ENCODE results near the gene TCN1. TPM values are rescaled to one million over a fixed set of nuclear protein-coding genes. Genes with fewer than 3 reads are reported as not detected.

Gene TCN1
- total and polyA plus RNA-seq, 9 of the 15 experiments (the other 6 are each of a cell fraction or from before 2014, with no cell fraction given): 0.63 to 25.9 (median 8.0) TPM

- peak; percentile 84 for TF ChIP-seq THAP12 (CRISPR knock-in tag; IDR thresholded peaks at IDR 0.05)
- TF ChIP-seq ERF (CRISPR knock-in tag; IDR thresholded peaks at IDR 0.05): 0 out of 2 replicates have a peak, but pooled peaks have one; percentile 13
- peak; percentile 86 for TF ChIP-seq CTBP1 (IDR thresholded peaks at IDR 0.05; ENCODE audit: borderline replicate concordance)
- TF ChIP-seq, protein P1, sequence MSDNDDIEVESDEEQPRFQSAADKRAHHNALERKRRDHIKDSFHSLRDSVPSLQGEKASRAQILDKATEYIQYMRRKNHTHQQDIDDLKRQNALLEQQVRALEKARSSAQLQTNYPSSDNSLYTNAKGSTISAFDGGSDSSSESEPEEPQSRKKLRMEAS (CRISPR knock-in tag; IDR thresholded peaks at IDR 0.05): peak; percentile 89
- TF ChIP-seq NCOA1 (IDR thresholded peaks at IDR 0.05; ENCODE audit: low read depth): peak; percentile 99
- TF ChIP-seq ZEB2 (IDR thresholded peaks at IDR 0.05): peak; percentile 99
- TF ChIP-seq NFXL1 (CRISPR knock-in tag; IDR thresholded peaks at IDR 0.05): 0 out of 2 replicates have a peak, but pooled peaks have one; percentile 50
- TF ChIP-seq AFF4 (CRISPR knock-in tag; IDR thresholded peaks at IDR 0.05): 0 out of 2 replicates have a peak, but pooled peaks have one; percentile 61
- 0 out of 2 replicates have a peak, but pooled peaks have one; percentile 28 for TF ChIP-seq MEF2D (tag; conservative IDR thresholded peaks at IDR 0.05; ENCODE audit: low read depth)
- TF ChIP-seq TRIM24 (IDR thresholded peaks at IDR 0.05): peak in 1 of 2 experiments; percentile 100; a peak in 2 of 4 replicates
- TF ChIP-seq DMBX1 (CRISPR knock-in tag; IDR thresholded peaks at IDR 0.05; ENCODE audit: borderline replicate concordance): peak; percentile 56; the same call in 1 of the 2 replicates
- 0 out of 2 replicates have a peak, but pooled peaks have one; percentile 26 for TF ChIP-seq ZNF75A (CRISPR knock-in tag; IDR thresholded peaks at IDR 0.05)
- peak; percentile 6; the same call in 1 of the 2 replicates for TF ChIP-seq PHTF2 (CRISPR knock-in tag; IDR thresholded peaks at IDR 0.05)
- TF ChIP-seq PKNOX1 (IDR thresholded peaks at IDR 0.05): peak; percentile 89
- peak; percentile 91 for TF ChIP-seq RBM22 (IDR thresholded peaks at IDR 0.05; ENCODE audit: low read depth, low read length, poor library complexity, severe bottlenecking)
- peak; percentile 70 to 84; a peak in 2 of 4 replicates for TF ChIP-seq UBTF (IDR thresholded peaks at IDR 0.05; ENCODE audit: borderline replicate concordance in 1 of 2, low read depth in 2 of 2, low read length in 2 of 2)
- TF ChIP-seq TBP (optimal IDR thresholded peaks at IDR 0.05; ENCODE audit: low read depth, low read length): peak; percentile 96
- peak; percentile 69 to 83 for TF ChIP-seq TBL1XR1 (IDR thresholded peaks at IDR 0.05; ENCODE audit: low read length in 2 of 2)
Measured at GRCh38 chr11:59810189-59810910, 55.9 kb downstream of the TCN1 start, which contains the start of gene MRPL16 (continued).

All from K562 (cell line).